ENCODE measurements around the gene MCRIP1.

The MCRIP1 gene

GRCh38 chr17:81849457-81849856 is 16.4 kb upstream of the MCRIP1 start:
- TF ChIP-seq CTCF (IDR thresholded peaks at IDR 0.05), result no peak
- H3K4me3 ChIP-seq, result no peak overlapping the region
- no peak overlapping the region for H3K27ac ChIP-seq
- no peak for DNase-seq (ENCODE audit: low spot score)

- no peak for DNase-seq (ENCODE audit: low spot score)
- TF ChIP-seq CTCF (IDR thresholded peaks at IDR 0.05), result no peak
- Histone ChIP-seq H3K27ac (no peak overlapping the region), H3K4me3 (no peak overlapping the region)
These were observed 13.9 kb upstream of the MCRIP1 start for GRCh38 chr17:81846743-81847689.

GRCh38 chr17:81845881-81846742 is 13.0 kb upstream of the MCRIP1 start:
- Histone ChIP-seq H3K27ac (no peak overlapping the region), H3K4me3 (no peak overlapping the region)
- no peak for DNase-seq (ENCODE audit: low spot score)
- TF ChIP-seq CTCF (IDR thresholded peaks at IDR 0.05), result no peak

GRCh38 chr17:81845361-81845760 is 12.3 kb upstream of the MCRIP1 start:
- Histone ChIP-seq H3K4me3 (no peak overlapping the region), H3K27ac (no peak overlapping the region)
- no peak for TF ChIP-seq CTCF (IDR thresholded peaks at IDR 0.05)
- DNase-seq (ENCODE audit: low spot score), result no peak

- DNase-seq (ENCODE audit: low spot score), result no peak
- H3K27ac ChIP-seq, result no peak overlapping the region
- no peak for TF ChIP-seq CTCF (IDR thresholded peaks at IDR 0.05)
- H3K4me3 ChIP-seq, result no peak overlapping the region
These were observed 11.8 kb upstream of the MCRIP1 start for GRCh38 chr17:81844887-81845286.

GRCh38 chr17:81844327-81844851 is 11.3 kb upstream of the MCRIP1 start:
- no peak overlapping the region for H3K4me3 ChIP-seq
- H3K27ac ChIP-seq, result no peak overlapping the region
- TF ChIP-seq CTCF (IDR thresholded peaks at IDR 0.05), result no peak
- no peak for DNase-seq (ENCODE audit: low spot score)
